ENCODE data around the gene OCA2.
"Not testable (repeated sequence)": the region's sequence is repeated elsewhere in the genome, so short reads cannot be mapped to it uniquely, and the experiment has no call there.

Gene OCA2

DNA sequence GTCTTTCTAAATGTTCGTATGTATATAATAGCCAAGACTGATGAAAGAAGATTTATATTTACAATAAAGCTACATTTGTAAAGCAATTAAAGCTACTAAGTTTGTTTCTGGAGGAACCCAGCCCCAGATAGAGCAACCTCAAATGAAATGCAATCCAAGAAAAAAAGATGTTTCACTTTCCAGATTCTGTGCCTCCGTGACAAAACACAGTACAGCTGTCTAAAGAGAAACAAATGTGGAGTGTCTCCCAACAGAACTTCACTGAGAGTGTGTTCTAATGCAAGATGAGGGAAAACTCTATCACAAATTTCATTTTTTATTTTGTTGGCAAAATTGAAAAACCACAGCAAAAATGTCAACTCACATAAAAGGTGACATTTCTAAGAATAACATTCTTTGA is 317.0 kb downstream of the OCA2 start:
- H3K9me3 Mint-ChIP-seq: peaks cover 4% of the 10 kb centered on the region
- H3K27ac Mint-ChIP-seq: no peak overlapping the region
- no peak for DNase-seq (ENCODE audit: low spot score)
- no peaks in the 10 kb centered on the region for H3K36me3 Mint-ChIP-seq (ENCODE audit: low read depth)
- no peaks in the 10 kb centered on the region for H3K27me3 Mint-ChIP-seq (ENCODE audit: low read depth)
- no peak overlapping the region for H3K4me3 Mint-ChIP-seq
- no peaks in the 10 kb centered on the region for H3K4me1 Mint-ChIP-seq (ENCODE audit: low read depth)

- H3K9me3 Mint-ChIP-seq: peaks cover 24% of the 10 kb centered on the region
- no peaks in the 10 kb centered on the region for H3K36me3 Mint-ChIP-seq (ENCODE audit: low read depth)
- no peaks in the 10 kb centered on the region for H3K4me1 Mint-ChIP-seq (ENCODE audit: low read depth)
- H3K27ac Mint-ChIP-seq: no peak overlapping the region
- no peaks in the 10 kb centered on the region for H3K27me3 Mint-ChIP-seq (ENCODE audit: low read depth)
- H3K4me3 Mint-ChIP-seq: no peak overlapping the region
- DNase-seq (ENCODE audit: low spot score): no peak
These were observed 322.6 kb downstream of the OCA2 start for GRCh38 chr15:27776501-27776900.

GRCh38 chr15:27774638-27775037 is 324.5 kb downstream of the OCA2 start:
- DNase-seq (ENCODE audit: low spot score): no peak
- no peak overlapping the region for H3K4me3 Mint-ChIP-seq
- H3K9me3 Mint-ChIP-seq: peaks cover 21% of the 10 kb centered on the region
- H3K4me1 Mint-ChIP-seq (ENCODE audit: low read depth): no peaks in the 10 kb centered on the region
- H3K36me3 Mint-ChIP-seq (ENCODE audit: low read depth): no peaks in the 10 kb centered on the region
- no peak overlapping the region for H3K27ac Mint-ChIP-seq
- H3K27me3 Mint-ChIP-seq (ENCODE audit: low read depth): no peaks in the 10 kb centered on the region

GRCh38 chr15:27774191-27774590 is 324.9 kb downstream of the OCA2 start:
- Mint-ChIP-seq H3K36me3 (ENCODE audit: low read depth) (no peaks in the 10 kb centered on the region), H3K27ac (no peak overlapping the region), H3K4me1 (ENCODE audit: low read depth) (no peaks in the 10 kb centered on the region), H3K9me3 (peaks cover 23% of the 10 kb centered on the region), H3K27me3 (ENCODE audit: low read depth) (no peaks in the 10 kb centered on the region), H3K4me3 (no peak overlapping the region)
- no peak for DNase-seq (ENCODE audit: low spot score)

GRCh38 chr15:27771892-27772291 is 327.2 kb downstream of the OCA2 start:
- Mint-ChIP-seq H3K27me3 (ENCODE audit: low read depth) (no peaks in the 10 kb centered on the region), H3K27ac (no peak overlapping the region), H3K4me3 (no peak overlapping the region), H3K36me3 (ENCODE audit: low read depth) (no peaks in the 10 kb centered on the region), H3K9me3 (peaks cover 34% of the 10 kb centered on the region), H3K4me1 (ENCODE audit: low read depth) (no peaks in the 10 kb centered on the region)
- no peak for DNase-seq (ENCODE audit: low spot score)

- Mint-ChIP-seq H3K4me3 (no peak overlapping the region), H3K9me3 (peaks cover 31% of the 10 kb centered on the region), H3K27ac (no peak overlapping the region), H3K27me3 (ENCODE audit: low read depth) (no peaks in the 10 kb centered on the region), H3K4me1 (ENCODE audit: low read depth) (no peaks in the 10 kb centered on the region), H3K36me3 (ENCODE audit: low read depth) (no peaks in the 10 kb centered on the region)
- DNase-seq (ENCODE audit: low spot score): no peak
These were observed 328.2 kb downstream of the OCA2 start for GRCh38 chr15:27770769-27771554.

- Mint-ChIP-seq H3K36me3 (ENCODE audit: low read depth) (no peaks in the 10 kb centered on the region), H3K4me1 (ENCODE audit: low read depth) (no peaks in the 10 kb centered on the region), H3K27me3 (ENCODE audit: low read depth) (no peaks in the 10 kb centered on the region), H3K27ac (no peak overlapping the region), H3K4me3 (no peak overlapping the region), H3K9me3 (peaks cover 23% of the 10 kb centered on the region)
- DNase-seq (ENCODE audit: low spot score): no peak
These were observed 329.0 kb downstream of the OCA2 start for GRCh38 chr15:27770086-27770607.

DNA sequence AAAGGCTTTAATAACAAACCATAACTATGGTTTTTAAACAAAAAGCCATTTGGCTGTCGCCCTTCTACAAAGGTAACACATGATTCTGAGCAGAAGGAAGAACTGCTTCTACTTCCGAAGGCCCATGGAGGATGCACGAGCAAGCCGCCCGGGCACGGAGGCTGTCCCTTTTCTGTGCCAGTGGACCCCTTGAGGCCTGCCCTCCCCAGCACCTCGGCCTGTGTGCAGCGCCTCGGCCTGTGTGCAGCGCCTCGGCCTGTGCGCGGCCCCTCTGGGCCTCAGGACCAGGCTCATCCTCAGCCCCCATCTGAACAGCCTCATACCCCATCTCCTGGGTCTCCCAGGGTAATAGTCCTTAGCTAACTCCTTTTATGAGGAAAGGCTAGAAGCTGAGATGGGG is 329.5 kb downstream of the OCA2 start:
- Mint-ChIP-seq H3K9me3 (peaks cover 26% of the 10 kb centered on the region), H3K36me3 (ENCODE audit: low read depth) (no peaks in the 10 kb centered on the region), H3K27me3 (ENCODE audit: low read depth) (no peaks in the 10 kb centered on the region), H3K27ac (no peak overlapping the region), H3K4me3 (no peak overlapping the region), H3K4me1 (ENCODE audit: low read depth) (no peaks in the 10 kb centered on the region)
- DNase-seq (ENCODE audit: low spot score): no peak

DNA sequence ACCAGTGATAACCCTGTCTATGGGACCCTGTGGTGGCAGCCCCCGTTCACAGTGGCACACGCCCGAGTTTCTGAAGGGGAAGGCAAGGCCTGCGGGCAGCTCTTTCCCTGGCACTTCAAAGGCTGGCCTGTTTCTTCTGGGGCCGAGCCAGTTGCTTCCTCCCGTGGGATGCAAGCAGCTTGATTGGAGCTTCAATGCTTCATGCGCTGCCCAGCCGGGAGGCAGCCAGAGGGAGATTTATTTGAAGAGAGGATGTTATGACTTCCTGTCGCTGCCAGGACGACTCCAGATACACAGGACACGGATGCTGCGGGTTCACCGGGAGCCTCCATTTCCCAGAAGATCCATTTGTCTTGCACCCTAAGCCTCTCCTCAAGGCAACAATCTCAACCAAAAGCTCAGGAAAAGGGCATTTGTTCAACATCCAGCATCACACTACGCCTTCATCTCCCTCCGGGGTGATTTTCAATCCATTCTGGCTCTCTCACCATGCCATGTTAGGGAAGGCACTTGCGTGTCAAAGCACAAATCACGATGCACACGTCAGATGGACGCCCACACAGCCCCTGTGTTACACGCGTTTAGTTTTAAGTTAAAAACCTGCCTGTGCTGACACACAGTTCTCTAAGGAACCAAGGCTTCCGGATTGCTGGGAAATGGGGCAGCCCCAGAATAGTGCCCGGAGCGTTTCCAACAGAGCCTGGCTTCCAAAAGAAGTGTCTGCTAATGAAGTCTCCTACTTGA is 330.2 kb downstream of the OCA2 start:
- no peak overlapping the region for H3K27ac Mint-ChIP-seq
- no peaks in the 10 kb centered on the region for H3K36me3 Mint-ChIP-seq (ENCODE audit: low read depth)
- peaks cover 27% of the 10 kb centered on the region for H3K9me3 Mint-ChIP-seq
- no peak for DNase-seq (ENCODE audit: low spot score)
- H3K27me3 Mint-ChIP-seq (ENCODE audit: low read depth): no peaks in the 10 kb centered on the region
- no peak overlapping the region for H3K4me3 Mint-ChIP-seq
- H3K4me1 Mint-ChIP-seq (ENCODE audit: low read depth): no peaks in the 10 kb centered on the region

GRCh38 chr15:27767918-27768640 is 331.0 kb downstream of the OCA2 start:
- no peak overlapping the region for H3K4me3 Mint-ChIP-seq
- H3K27ac Mint-ChIP-seq: no peak overlapping the region
- no peaks in the 10 kb centered on the region for H3K36me3 Mint-ChIP-seq (ENCODE audit: low read depth)
- H3K27me3 Mint-ChIP-seq (ENCODE audit: low read depth): no peaks in the 10 kb centered on the region
- no peaks in the 10 kb centered on the region for H3K4me1 Mint-ChIP-seq (ENCODE audit: low read depth)
- DNase-seq (ENCODE audit: low spot score): no peak
- H3K9me3 Mint-ChIP-seq: peaks cover 33% of the 10 kb centered on the region

DNA sequence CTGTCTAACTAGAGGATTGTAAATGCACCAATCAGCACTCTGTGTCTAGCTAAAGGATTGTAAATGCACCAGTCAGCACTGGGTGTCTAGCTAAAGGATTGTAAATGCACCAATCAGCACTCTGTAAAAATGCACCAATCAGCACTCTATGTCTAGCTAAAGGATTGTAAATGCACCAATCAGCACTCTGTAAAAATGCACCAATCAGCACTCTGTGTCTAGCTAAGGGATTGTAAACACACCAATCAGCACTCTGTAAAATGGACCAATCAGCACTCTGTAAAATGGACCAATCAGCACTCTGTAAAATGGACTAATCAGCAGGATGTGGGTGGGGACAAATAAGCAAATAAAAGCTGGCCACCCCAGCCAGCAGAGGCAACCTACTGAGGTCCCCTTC is 331.7 kb downstream of the OCA2 start:
- not testable (repeated sequence) for H3K4me1 Mint-ChIP-seq (ENCODE audit: low read depth); DNase-seq (ENCODE audit: low spot score); H3K4me3 Mint-ChIP-seq; H3K36me3 Mint-ChIP-seq (ENCODE audit: low read depth); H3K27me3 Mint-ChIP-seq (ENCODE audit: low read depth); H3K27ac Mint-ChIP-seq
- H3K9me3 Mint-ChIP-seq: peaks cover 36% of the 10 kb centered on the region

- Mint-ChIP-seq H3K27me3 (ENCODE audit: low read depth) (no peaks in the 10 kb centered on the region), H3K4me3 (no peak overlapping the region), H3K9me3 (peaks cover 33% of the 10 kb centered on the region), H3K36me3 (ENCODE audit: low read depth) (no peaks in the 10 kb centered on the region), H3K4me1 (ENCODE audit: low read depth) (no peaks in the 10 kb centered on the region), H3K27ac (no peak overlapping the region)
- DNase-seq (ENCODE audit: low spot score): no peak
These were observed 334.8 kb downstream of the OCA2 start for GRCh38 chr15:27764339-27764738.

- no peaks in the 10 kb centered on the region for H3K4me1 Mint-ChIP-seq (ENCODE audit: low read depth)
- no peak for DNase-seq (ENCODE audit: low spot score)
- no peaks in the 10 kb centered on the region for H3K27me3 Mint-ChIP-seq (ENCODE audit: low read depth)
- peaks cover 27% of the 10 kb centered on the region for H3K9me3 Mint-ChIP-seq
- H3K27ac Mint-ChIP-seq: no peak overlapping the region
- H3K4me3 Mint-ChIP-seq: no peak overlapping the region
- H3K36me3 Mint-ChIP-seq (ENCODE audit: low read depth): no peaks in the 10 kb centered on the region
These were observed 335.6 kb downstream of the OCA2 start for GRCh38 chr15:27763514-27763913.

DNA sequence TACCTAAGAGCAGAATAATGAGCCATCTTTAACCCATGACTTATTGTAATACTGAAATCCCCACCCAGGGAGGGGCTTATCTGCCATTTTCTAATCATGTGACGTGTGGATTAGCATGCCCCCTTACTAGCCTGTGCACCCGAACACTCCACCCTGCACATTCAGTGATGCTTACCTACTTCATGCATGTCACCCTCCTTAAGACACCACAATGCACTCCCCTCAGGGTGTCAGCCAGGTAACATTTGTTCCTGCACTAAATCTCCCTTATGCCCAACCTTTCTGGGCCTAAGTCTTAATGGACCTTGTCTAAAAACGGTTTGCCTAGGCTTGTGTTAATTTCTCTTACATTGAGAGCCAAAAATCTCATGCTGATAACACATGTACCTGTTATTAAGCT is 336.6 kb downstream of the OCA2 start:
- H3K36me3 Mint-ChIP-seq (ENCODE audit: low read depth): no peaks in the 10 kb centered on the region
- H3K4me1 Mint-ChIP-seq (ENCODE audit: low read depth): no peaks in the 10 kb centered on the region
- no peaks in the 10 kb centered on the region for H3K27me3 Mint-ChIP-seq (ENCODE audit: low read depth)
- no peak for DNase-seq (ENCODE audit: low spot score)
- H3K27ac Mint-ChIP-seq: no peak overlapping the region
- peaks cover 24% of the 10 kb centered on the region for H3K9me3 Mint-ChIP-seq
- no peak overlapping the region for H3K4me3 Mint-ChIP-seq

Data from T-helper 2 cell treated with Interferon-gamma antibody and Interleukin-4, amounts not matched to agents 5 μg/mL and 100 μg/mL, for 36 hours (primary cell).